HEK293T (cell line): ENCODE results near the gene MLLT3.
A peak's percentile ranks its signal among the peaks of the same experiment; 100 is the strongest.

Source experiments
- ARNT ChIP-seq: fragments of 450-650 bp; IDR thresholded peaks from 2 replicates; pipeline ENCODE4 v1.6.1; 2017; ENCODE audit warnings: mild to moderate bottlenecking
- BHLHE40 ChIP-seq: fragments of 450-650 bp; IDR thresholded peaks from 2 replicates; pipeline ENCODE4 v1.6.1; 2016; ENCODE audit warnings: mild to moderate bottlenecking, moderate library complexity, borderline replicate concordance
- ELF4 ChIP-seq: fragments of 450-650 bp; IDR thresholded peaks from 2 replicates; pipeline ENCODE4 v1.6.1; 2017; ENCODE audit warnings: antibody characterized with exemption
- FOXA1 ChIP-seq: fragments of 450-650 bp; IDR thresholded peaks from 2 replicates; pipeline ENCODE4 v1.6.1; 2016; ENCODE audit warnings: mild to moderate bottlenecking
- FOXK2 ChIP-seq: fragments of 450-650 bp; IDR thresholded peaks from 2 replicates; pipeline ENCODE4 v1.6.1; 2016; ENCODE audit warnings: mild to moderate bottlenecking
- HDGF ChIP-seq: fragments of 450-650 bp; IDR thresholded peaks from 2 replicates; pipeline ENCODE4 v1.6.1; 2017; ENCODE audit warnings: antibody characterized with exemption, borderline replicate concordance
- SUZ12 ChIP-seq: fragments of 450-650 bp; IDR thresholded peaks from 2 replicates; pipeline ENCODE4 v1.6.1; 2016; ENCODE audit warnings: mild to moderate bottlenecking
- TF ChIP-seq, protein P1 (sequence below): fragments of 450-650 bp; IDR thresholded peaks from 2 replicates; pipeline ENCODE4 v1.6.1; 2016

GRCh38 chr9:20441166-20441565 is 181.1 kb downstream of the MLLT3 start:
- TF ChIP-seq FOXK2 = no peak
- TF ChIP-seq, protein P1, sequence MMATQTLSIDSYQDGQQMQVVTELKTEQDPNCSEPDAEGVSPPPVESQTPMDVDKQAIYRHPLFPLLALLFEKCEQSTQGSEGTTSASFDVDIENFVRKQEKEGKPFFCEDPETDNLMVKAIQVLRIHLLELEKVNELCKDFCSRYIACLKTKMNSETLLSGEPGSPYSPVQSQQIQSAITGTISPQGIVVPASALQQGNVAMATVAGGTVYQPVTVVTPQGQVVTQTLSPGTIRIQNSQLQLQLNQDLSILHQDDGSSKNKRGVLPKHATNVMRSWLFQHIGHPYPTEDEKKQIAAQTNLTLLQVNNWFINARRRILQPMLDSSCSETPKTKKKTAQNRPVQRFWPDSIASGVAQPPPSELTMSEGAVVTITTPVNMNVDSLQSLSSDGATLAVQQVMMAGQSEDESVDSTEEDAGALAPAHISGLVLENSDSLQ = peak; percentile 93
- TF ChIP-seq HDGF = no peak
- TF ChIP-seq SUZ12 = no peak
- TF ChIP-seq ARNT = no peak
- TF ChIP-seq BHLHE40 = no peak
- no peak for TF ChIP-seq ELF4
- TF ChIP-seq FOXA1 = no peak
